Measurements from ENCODE around the gene UBE3B.

UBE3B gene

GRCh38 chr12:109482491-109482890 is 5.1 kb downstream of the UBE3B start:
- H3K4me1 ChIP-seq (ENCODE audit: control insufficient read depth in 1 of 2, insufficient read depth in 2 of 2, low read length in 2 of 2) = peaks cover 4% of the 10 kb centered on the region in 2 experiments
- no peak for DNase-seq
- no peak overlapping the region for H3K14ac ChIP-seq (ENCODE audit: low read length)
- H3K9ac ChIP-seq (ENCODE audit: low read length) = no peak overlapping the region
- H3K9me3 ChIP-seq (ENCODE audit: insufficient read depth, low read depth, low read length) = no peaks in the 10 kb centered on the region
- H4K12ac ChIP-seq (ENCODE audit: low read depth, low read length) = no peak overlapping the region
- H3K27ac ChIP-seq (ENCODE audit: low read depth, low read length) = no peak overlapping the region
- H3K23ac ChIP-seq (ENCODE audit: low read length) = no peak overlapping the region
- no peaks in the 10 kb centered on the region for H3K27me3 ChIP-seq (ENCODE audit: insufficient read depth, low read length)
- H3K4me3 ChIP-seq (ENCODE audit: low read depth, low read length) = no peak overlapping the region
- H2AFZ ChIP-seq (ENCODE audit: insufficient read depth, low read length, poor library complexity) = no peak overlapping the region
- no peak overlapping the region for H2BK12ac ChIP-seq (ENCODE audit: low read length)
- H3K4me2 ChIP-seq (ENCODE audit: low read length) = no peak overlapping the region
- H3K79me2 ChIP-seq (ENCODE audit: control insufficient read depth, insufficient read depth, low read length, poor library complexity) = peaks cover 5% of the 10 kb centered on the region
- WGBS (ENCODE audit: extremely low coverage, insufficient coverage, insufficient read length) = no CpG with 5 or more reads among the region's 2 CpGs
- H3K4ac ChIP-seq (ENCODE audit: low read depth, low read length) = no peak overlapping the region
- H2AK5ac ChIP-seq (ENCODE audit: low read length) = no peak overlapping the region
- H3K36me3 ChIP-seq (ENCODE audit: control insufficient read depth in 1 of 2, insufficient read depth in 2 of 2, low read length in 2 of 2) = peaks cover 21 to 33% of the 10 kb centered on the region in 2 experiments
- peaks cover 5% of the 10 kb centered on the region for H3K79me1 ChIP-seq (ENCODE audit: low read length)
- H4K91ac ChIP-seq (ENCODE audit: low read depth, low read length) = no peak overlapping the region
- no peak overlapping the region for H4K8ac ChIP-seq (ENCODE audit: low read depth, low read length)
- H3K18ac ChIP-seq (ENCODE audit: low read length) = no peak overlapping the region
- no peak overlapping the region for H2BK120ac ChIP-seq (ENCODE audit: insufficient read depth, low read length, poor library complexity)
- no peak overlapping the region for H2BK5ac ChIP-seq (ENCODE audit: low read depth, low read length, poor library complexity)

GRCh38 chr12:109482894-109483293 is 5.5 kb downstream of the UBE3B start:
- H3K27ac ChIP-seq (ENCODE audit: low read depth, low read length) = no peak overlapping the region
- H3K79me2 ChIP-seq (ENCODE audit: control insufficient read depth, insufficient read depth, low read length, poor library complexity) = peaks cover 1% of the 10 kb centered on the region
- H2BK5ac ChIP-seq (ENCODE audit: low read depth, low read length, poor library complexity) = no peak overlapping the region
- H4K8ac ChIP-seq (ENCODE audit: low read depth, low read length) = no peak overlapping the region
- whole genome bisulfite sequencing (ENCODE audit: extremely low coverage, insufficient coverage, insufficient read length) = no CpG with 5 or more reads among the region's 2 CpGs
- no peak overlapping the region for H3K4me2 ChIP-seq (ENCODE audit: low read length)
- no peak overlapping the region for H3K18ac ChIP-seq (ENCODE audit: low read length)
- DNase-seq = no peak
- no peak overlapping the region for H2AFZ ChIP-seq (ENCODE audit: insufficient read depth, low read length, poor library complexity)
- H3K9ac ChIP-seq (ENCODE audit: low read length) = no peak overlapping the region
- H3K4me1 ChIP-seq (ENCODE audit: control insufficient read depth in 1 of 2, insufficient read depth in 2 of 2, low read length in 2 of 2) = peaks cover 4% of the 10 kb centered on the region in 2 experiments
- H2BK120ac ChIP-seq (ENCODE audit: insufficient read depth, low read length, poor library complexity) = no peak overlapping the region
- no peaks in the 10 kb centered on the region for H3K27me3 ChIP-seq (ENCODE audit: insufficient read depth, low read length)
- no peak overlapping the region for H4K12ac ChIP-seq (ENCODE audit: low read depth, low read length)
- H2AK5ac ChIP-seq (ENCODE audit: low read length) = no peak overlapping the region
- no peaks in the 10 kb centered on the region for H3K9me3 ChIP-seq (ENCODE audit: insufficient read depth, low read depth, low read length)
- no peak overlapping the region for H2BK12ac ChIP-seq (ENCODE audit: low read length)
- no peak overlapping the region for H3K4ac ChIP-seq (ENCODE audit: low read depth, low read length)
- no peak overlapping the region for H3K14ac ChIP-seq (ENCODE audit: low read length)
- no peak overlapping the region for H4K91ac ChIP-seq (ENCODE audit: low read depth, low read length)
- H3K4me3 ChIP-seq (ENCODE audit: low read depth, low read length) = no peak overlapping the region
- peaks cover 23 to 37% of the 10 kb centered on the region in 2 experiments for H3K36me3 ChIP-seq (ENCODE audit: control insufficient read depth in 1 of 2, insufficient read depth in 2 of 2, low read length in 2 of 2)
- H3K23ac ChIP-seq (ENCODE audit: low read length) = no peak overlapping the region
- H3K79me1 ChIP-seq (ENCODE audit: low read length) = peaks cover under 1% of the 10 kb centered on the region

- no peak overlapping the region for H3K18ac ChIP-seq (ENCODE audit: low read length)
- DNase-seq = no peak
- H3K9ac ChIP-seq (ENCODE audit: low read length) = no peak overlapping the region
- no peak overlapping the region for H4K12ac ChIP-seq (ENCODE audit: low read depth, low read length)
- H2BK5ac ChIP-seq (ENCODE audit: low read depth, low read length, poor library complexity) = no peak overlapping the region
- H2BK12ac ChIP-seq (ENCODE audit: low read length) = no peak overlapping the region
- H3K4me3 ChIP-seq (ENCODE audit: low read depth, low read length) = no peak overlapping the region
- H3K79me1 ChIP-seq (ENCODE audit: low read length) = no peaks in the 10 kb centered on the region
- H3K23ac ChIP-seq (ENCODE audit: low read length) = no peak overlapping the region
- H3K14ac ChIP-seq (ENCODE audit: low read length) = no peak overlapping the region
- no peaks in the 10 kb centered on the region for H3K27me3 ChIP-seq (ENCODE audit: insufficient read depth, low read length)
- no peak overlapping the region for H2BK120ac ChIP-seq (ENCODE audit: insufficient read depth, low read length, poor library complexity)
- H3K36me3 ChIP-seq (ENCODE audit: control insufficient read depth in 1 of 2, insufficient read depth in 2 of 2, low read length in 2 of 2) = peaks cover 23 to 41% of the 10 kb centered on the region in 2 experiments
- no peak overlapping the region for H3K4me2 ChIP-seq (ENCODE audit: low read length)
- peaks cover 2 to 4% of the 10 kb centered on the region in 2 experiments for H3K4me1 ChIP-seq (ENCODE audit: control insufficient read depth in 1 of 2, insufficient read depth in 2 of 2, low read length in 2 of 2)
- H3K27ac ChIP-seq (ENCODE audit: low read depth, low read length) = no peak overlapping the region
- no peak overlapping the region for H2AFZ ChIP-seq (ENCODE audit: insufficient read depth, low read length, poor library complexity)
- no peak overlapping the region for H4K91ac ChIP-seq (ENCODE audit: low read depth, low read length)
- no peaks in the 10 kb centered on the region for H3K9me3 ChIP-seq (ENCODE audit: insufficient read depth, low read depth, low read length)
- WGBS (ENCODE audit: extremely low coverage, insufficient coverage, insufficient read length) = no CpG with 5 or more reads among the region's 11 CpGs
- H4K8ac ChIP-seq (ENCODE audit: low read depth, low read length) = no peak overlapping the region
- H3K79me2 ChIP-seq (ENCODE audit: control insufficient read depth, insufficient read depth, low read length, poor library complexity) = no peaks in the 10 kb centered on the region
- no peak overlapping the region for H3K4ac ChIP-seq (ENCODE audit: low read depth, low read length)
- no peak overlapping the region for H2AK5ac ChIP-seq (ENCODE audit: low read length)
Observed at GRCh38 chr12:109483346-109483745, 5.9 kb downstream of the UBE3B start.

GRCh38 chr12:109485201-109485600 is 7.8 kb downstream of the UBE3B start:
- Histone ChIP-seq H3K36me3 (ENCODE audit: control insufficient read depth in 1 of 2, insufficient read depth in 2 of 2, low read length in 2 of 2) (peaks cover 37 to 58% of the 10 kb centered on the region in 2 experiments), H3K23ac (ENCODE audit: low read length) (no peak overlapping the region), H3K9ac (ENCODE audit: low read length) (no peak overlapping the region), H3K79me1 (ENCODE audit: low read length) (no peaks in the 10 kb centered on the region), H3K79me2 (ENCODE audit: control insufficient read depth, insufficient read depth, low read length, poor library complexity) (no peaks in the 10 kb centered on the region), H3K27me3 (ENCODE audit: insufficient read depth, low read length) (no peaks in the 10 kb centered on the region), H2AFZ (ENCODE audit: insufficient read depth, low read length, poor library complexity) (no peak overlapping the region), H3K4me1 (ENCODE audit: control insufficient read depth in 1 of 2, insufficient read depth in 2 of 2, low read length in 2 of 2) (no peaks in the 10 kb centered on the region), H2BK5ac (ENCODE audit: low read depth, low read length, poor library complexity) (no peak overlapping the region), H3K4me3 (ENCODE audit: low read depth, low read length) (no peak overlapping the region), H2BK120ac (ENCODE audit: insufficient read depth, low read length, poor library complexity) (no peak overlapping the region), H3K9me3 (ENCODE audit: insufficient read depth, low read depth, low read length) (no peaks in the 10 kb centered on the region), H3K18ac (ENCODE audit: low read length) (no peak overlapping the region), H4K12ac (ENCODE audit: low read depth, low read length) (no peak overlapping the region), H3K4me2 (ENCODE audit: low read length) (no peak overlapping the region), H3K27ac (ENCODE audit: low read depth, low read length) (no peak overlapping the region), H3K14ac (ENCODE audit: low read length) (no peak overlapping the region), H2BK12ac (ENCODE audit: low read length) (no peak overlapping the region), H2AK5ac (ENCODE audit: low read length) (no peak overlapping the region), H4K8ac (ENCODE audit: low read depth, low read length) (no peak overlapping the region), H4K91ac (ENCODE audit: low read depth, low read length) (no peak overlapping the region), H3K4ac (ENCODE audit: low read depth, low read length) (no peak overlapping the region)
- no peak for DNase-seq
- no CpG with 5 or more reads among the region's 4 CpGs for WGBS (ENCODE audit: extremely low coverage, insufficient coverage, insufficient read length)

Measured in trophoblast cell (in vitro differentiated cells and primary cell).